Ammon's horn (tissue), 1 donor: Measurements from ENCODE around the gene RNF126.
"Not testable (repeated sequence)": the region's sequence is repeated elsewhere in the genome, so short reads cannot be mapped to it uniquely, and the experiment has no call there.

Source experiments
- DNase-seq: peaks from one replicate; pipeline ENCODE4 v3.0.0-alpha.2; 2016; ENCODE audit warnings: low spot score

Gene RNF126

GRCh38 chr19:628168-628567 is 34.8 kb downstream of the RNF126 start:
- DNase-seq = no peak

- DNase-seq = not testable (repeated sequence)
Observed at GRCh38 chr19:626566-626965, 36.4 kb downstream of the RNF126 start.

GRCh38 chr19:625257-625656 is 37.8 kb downstream of the RNF126 start:
- no peak for DNase-seq

DNA sequence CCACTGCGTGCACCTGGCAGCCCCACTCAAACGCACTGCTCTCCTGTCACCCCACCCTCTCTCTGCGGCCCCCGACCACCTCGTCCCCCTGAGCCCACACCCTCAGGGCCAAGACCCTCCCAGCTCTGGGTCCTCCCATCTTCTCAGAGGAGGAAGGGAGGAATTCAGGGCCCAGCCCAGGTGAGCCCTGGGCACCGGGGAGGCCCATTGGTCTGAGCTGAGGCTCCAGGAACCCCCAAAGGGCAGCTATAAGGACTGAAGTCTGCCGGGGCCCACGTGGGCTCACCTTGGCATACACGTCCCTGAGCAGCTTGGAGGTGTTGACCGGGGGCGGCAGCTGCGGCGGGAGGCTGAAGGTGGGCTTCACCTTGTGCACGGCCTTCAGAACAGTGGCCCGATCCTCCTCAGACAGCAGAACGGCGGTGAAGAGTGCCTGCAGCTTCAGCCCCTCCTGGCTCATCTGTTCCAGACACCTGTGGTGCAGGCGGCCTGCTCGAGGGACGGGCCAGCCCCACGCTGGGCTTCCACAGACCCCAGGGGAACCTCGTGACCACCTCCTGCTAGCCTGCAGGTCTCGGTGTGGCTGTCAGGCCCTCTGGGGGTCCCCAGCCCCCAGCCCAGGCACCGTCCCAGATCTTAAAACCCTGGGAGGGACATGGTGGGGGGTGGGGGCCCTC is 38.4 kb downstream of the RNF126 start:
- DNase-seq = no peak

- DNase-seq = no peak
Observed at GRCh38 chr19:623974-624373, 39.0 kb downstream of the RNF126 start.

GRCh38 chr19:623175-623916 is 39.7 kb downstream of the RNF126 start:
- DNase-seq = no peak

DNA sequence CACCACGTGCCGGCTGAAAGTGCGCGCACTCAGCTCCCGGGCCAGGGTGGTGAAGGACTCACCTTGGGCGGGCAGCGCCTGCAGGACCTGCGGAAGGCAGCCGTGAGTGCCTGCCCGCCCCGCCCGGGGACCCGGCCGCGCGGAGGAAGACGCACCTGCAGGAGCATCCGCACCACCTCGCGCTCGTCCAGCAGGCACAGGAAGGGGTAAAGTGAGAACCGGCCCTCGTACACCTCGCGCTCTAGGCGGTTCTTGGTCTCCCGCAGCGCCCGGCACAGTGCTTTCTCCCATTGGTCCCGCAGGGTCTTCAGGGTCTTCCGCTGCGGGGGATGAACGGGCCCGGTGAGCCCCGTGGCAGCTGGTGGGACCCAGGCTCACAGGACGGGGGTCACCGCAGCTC is 40.3 kb downstream of the RNF126 start:
- DNase-seq = no peak

DNA sequence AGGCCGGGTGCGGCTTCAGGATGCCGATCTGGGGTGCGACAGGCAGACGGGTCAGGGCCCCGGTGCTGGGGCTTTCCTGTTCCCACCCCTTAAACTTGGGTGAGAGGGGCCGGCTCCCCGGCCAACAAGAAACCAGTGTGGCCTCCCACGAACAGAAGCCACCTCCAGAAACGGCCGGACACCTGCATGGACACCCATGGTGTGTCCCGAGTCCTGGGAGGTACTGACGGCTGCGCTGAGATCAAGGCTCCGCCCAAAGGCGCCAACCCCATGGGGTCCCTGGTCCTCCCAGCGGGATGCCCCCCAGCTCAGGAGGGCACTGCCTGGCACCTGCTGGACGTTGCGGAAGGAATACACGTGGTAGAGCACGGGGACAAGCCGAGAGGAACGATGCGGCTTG is 41.2 kb downstream of the RNF126 start:
- no peak for DNase-seq

GRCh38 chr19:621191-621590 is 41.8 kb downstream of the RNF126 start:
- DNase-seq = not testable (repeated sequence)

GRCh38 chr19:620166-620862 is 42.7 kb downstream of the RNF126 start:
- no peak for DNase-seq

GRCh38 chr19:619286-620002 is 43.6 kb downstream of the RNF126 start:
- DNase-seq = no peak

- DNase-seq = no peak
Observed at GRCh38 chr19:618674-619285, 44.2 kb downstream of the RNF126 start.

- no peak for DNase-seq
Observed at GRCh38 chr19:618247-618619, 44.8 kb downstream of the RNF126 start.

DNA sequence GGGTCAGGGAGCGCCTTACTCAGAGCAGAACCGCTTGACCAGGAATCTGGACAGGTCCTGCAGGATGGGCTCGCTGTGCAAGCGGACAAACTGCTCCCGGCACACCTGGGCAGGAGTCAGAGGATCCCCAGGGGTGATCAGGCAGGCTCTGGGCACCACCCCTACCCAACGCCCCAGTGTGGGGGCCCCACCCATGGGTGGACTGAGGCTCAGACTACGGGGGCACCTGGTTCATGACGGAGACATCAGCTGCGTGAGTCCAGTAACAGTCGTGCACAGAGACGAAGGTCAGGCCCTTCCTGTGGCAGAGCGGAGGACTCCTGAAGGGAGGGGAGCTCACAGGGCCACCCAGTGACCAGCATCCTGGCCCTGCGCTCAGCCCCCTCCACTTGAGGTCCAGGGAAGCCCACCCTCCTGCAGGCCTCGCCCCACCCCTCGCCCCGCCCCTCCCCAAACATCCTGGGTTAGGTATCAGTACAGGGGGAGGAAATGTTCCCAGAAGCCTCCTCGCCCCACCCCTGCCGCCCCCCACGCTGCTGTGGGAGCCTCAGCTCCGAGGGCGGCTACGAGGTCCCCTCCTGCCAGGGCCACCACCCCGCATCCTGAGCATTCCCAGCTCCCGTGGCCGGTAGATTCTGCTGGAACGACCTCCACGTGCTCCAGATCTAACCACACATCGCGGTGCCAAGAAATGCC is 45.3 kb downstream of the RNF126 start:
- DNase-seq = no peak

GRCh38 chr19:616747-617526 is 46.1 kb downstream of the RNF126 start:
- DNase-seq = no peak

DNA sequence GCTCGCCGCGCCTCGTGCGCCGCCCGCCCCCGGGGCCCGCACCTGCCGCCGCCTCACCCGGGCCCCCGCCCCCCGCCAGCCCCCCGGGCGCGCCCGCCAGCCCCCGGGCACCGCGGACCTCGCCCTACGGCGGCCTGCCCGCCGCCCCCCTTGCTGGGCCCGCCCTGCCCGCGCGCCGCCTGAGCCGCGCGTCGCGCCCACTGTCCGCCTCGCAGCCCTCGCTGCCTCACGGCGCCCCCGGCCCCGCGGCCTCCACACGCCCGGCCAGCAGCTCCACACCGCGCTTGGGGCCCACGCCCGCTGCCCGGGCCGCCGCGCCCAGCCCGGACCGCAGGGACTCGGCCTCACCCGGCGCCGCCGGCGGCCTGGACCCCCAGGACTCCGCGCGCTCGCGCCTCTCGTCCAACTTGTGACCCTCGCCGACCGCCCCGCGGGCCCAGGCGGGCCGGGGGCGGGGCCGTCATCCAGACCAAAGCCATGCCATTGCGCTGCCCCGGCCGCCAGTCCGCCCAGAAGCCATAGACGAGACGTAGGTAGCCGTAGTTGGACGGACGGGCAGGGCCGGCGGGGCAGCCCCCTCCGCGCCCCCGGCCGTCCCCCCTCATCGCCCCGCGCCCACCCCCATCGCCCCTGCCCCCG is 46.8 kb downstream of the RNF126 start:
- no peak for DNase-seq

DNA sequence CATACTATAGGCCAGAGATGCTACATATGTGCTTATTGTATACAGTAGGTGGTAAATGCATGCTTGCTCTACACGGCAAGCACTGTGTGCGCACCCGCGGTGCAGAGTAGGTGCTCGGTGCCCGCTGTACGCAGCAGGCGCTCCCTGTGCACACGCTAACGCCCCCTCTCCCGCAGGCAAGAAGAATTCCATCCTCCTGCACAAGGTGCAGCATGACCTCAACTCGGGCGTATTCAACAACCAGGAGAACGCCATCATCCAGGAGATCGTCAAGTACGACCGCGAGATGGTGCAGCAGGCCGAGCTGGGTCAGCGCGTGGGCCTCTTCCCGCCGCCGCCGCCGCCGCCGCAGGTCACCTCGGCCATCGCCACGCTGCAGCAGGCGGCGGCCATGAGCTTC is 47.4 kb downstream of the RNF126 start:
- DNase-seq = no peak

DNA sequence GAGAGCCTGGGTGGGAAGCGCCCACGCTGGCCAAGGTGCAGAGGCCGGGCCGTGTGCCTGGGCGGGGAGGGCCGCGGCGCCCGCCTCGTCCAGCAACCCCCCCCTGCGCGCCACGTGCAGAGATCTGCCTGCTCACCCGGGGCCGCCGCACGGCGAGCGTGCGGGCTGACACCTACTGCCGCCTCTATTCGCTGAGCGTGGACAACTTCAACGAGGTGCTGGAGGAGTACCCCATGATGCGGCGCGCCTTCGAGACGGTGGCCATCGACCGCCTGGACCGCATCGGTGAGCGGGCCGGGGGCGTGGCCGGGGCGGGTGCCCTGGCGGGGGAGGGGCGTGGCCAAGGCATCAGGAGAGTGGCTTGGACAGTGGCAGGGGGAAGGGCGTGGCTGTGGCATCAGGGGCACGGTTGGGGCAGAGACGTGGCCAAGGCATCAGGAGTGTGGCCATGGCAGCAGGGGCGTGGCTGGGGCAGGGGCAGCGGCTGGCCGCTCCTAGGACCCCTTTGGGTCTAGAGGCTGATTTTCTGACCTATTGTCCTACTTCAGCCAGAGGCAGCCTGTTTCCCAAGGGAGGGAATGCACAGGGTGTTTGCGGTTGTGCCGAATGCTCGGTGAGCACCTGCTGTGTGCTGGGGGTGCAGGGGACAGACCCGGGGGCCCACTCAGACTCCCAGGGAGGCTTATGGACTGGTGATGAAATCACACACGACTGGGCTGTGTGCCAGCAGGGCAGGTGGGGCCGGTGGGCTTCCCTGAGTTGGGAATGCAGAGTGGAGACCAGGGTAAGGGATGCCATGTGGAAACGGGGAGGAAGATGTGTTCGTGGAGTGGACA is 49.1 kb downstream of the RNF126 start:
- no peak for DNase-seq

- no peak for DNase-seq
Observed at GRCh38 chr19:612941-613340, 50.1 kb downstream of the RNF126 start.
